Activated CD4-positive, alpha-beta memory T cell treated with anti-CD3 and anti-CD28 coated beads for 36 hours (primary cell): ENCODE results near the gene ATR. TPM values are rescaled to one million over a fixed set of nuclear protein-coding genes. Genes with fewer than 3 reads are reported as not detected.
"Not testable (repeated sequence)": the region's sequence is repeated elsewhere in the genome, so short reads cannot be mapped to it uniquely, and the experiment has no call there.

Experiments
- CTCF ChIA-PET: fragments of 350-600 bp; sonication (Branson Sonifier 250); formaldehyde crosslinking; loops from one replicate; lab custom pipeline; 2021; ENCODE audit warnings: antibody characterized with exemption, inconsistent platforms; lab: Charles Lee
- POLR2A ChIA-PET: fragments of 350-600 bp; sonication (Branson Sonifier 250); formaldehyde crosslinking; loops from one replicate; lab custom pipeline; 2021; ENCODE audit warnings: antibody characterized with exemption; lab: Charles Lee
- DNase-seq: peaks from one replicate; pipeline ENCODE4 v3.0.0-alpha.2; 2020
- H3K27ac Mint-ChIP-seq: one replicate; pipeline ENCODE4 v1.8.0; 2021; ENCODE audit warnings: mixed read lengths
- H3K27me3 Mint-ChIP-seq: one replicate; pipeline ENCODE4 v1.8.0; 2021; ENCODE audit warnings: mixed read lengths
- H3K36me3 Mint-ChIP-seq: one replicate; pipeline ENCODE4 v1.8.0; 2021; ENCODE audit warnings: mixed read lengths
- H3K4me1 Mint-ChIP-seq: one replicate; pipeline ENCODE4 v1.8.0; 2021; ENCODE audit warnings: low read depth, mixed read lengths
- H3K4me3 Mint-ChIP-seq: one replicate; pipeline ENCODE4 v1.8.0; 2021; ENCODE audit warnings: mild to moderate bottlenecking, mixed read lengths
- H3K9me3 Mint-ChIP-seq: one replicate; pipeline ENCODE4 v1.8.0; 2021; ENCODE audit warnings: mixed read lengths
- intact Hi-C: fragments of 100-400 bp; cut with micrococcal nuclease; formaldehyde crosslinking; loops from one replicate; pipeline ENCODE4 v1.15.1; 2023
- total RNA-seq, 2 experiments: library from RNA; stranded (reverse); gene quantifications; one replicate each; pipeline ENCODE4 v1.2.3, GENCODE V29; 2021

Gene ATR
- total RNA-seq, 2 experiments from 2014 or later = 41.6 to 42.3 TPM

DNA sequence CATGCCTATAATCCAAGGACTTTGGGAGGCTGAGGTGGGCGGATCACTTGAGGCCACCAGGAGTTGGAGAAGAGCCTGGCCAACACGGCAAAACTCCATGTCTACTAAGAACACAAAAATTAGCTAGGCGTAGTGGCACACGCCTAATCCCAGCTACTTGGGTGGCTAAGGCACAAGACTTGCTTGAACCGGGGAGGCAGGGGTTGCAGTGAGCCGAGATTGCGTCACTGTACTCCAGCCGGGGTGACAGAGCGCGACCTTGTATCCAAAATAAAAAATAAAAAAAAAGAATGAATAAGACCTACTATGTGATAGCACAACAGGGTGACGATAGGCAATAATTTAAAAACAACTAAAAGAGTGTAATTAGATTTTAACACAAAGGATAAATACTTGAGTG, 134.2 kb downstream of the ATR start:
- peaks cover 54% of the 10 kb centered on the region for H3K4me1 Mint-ChIP-seq
- intact Hi-C loops = no loop called here
- H3K4me3 Mint-ChIP-seq = no peak overlapping the region
- no peaks in the 10 kb centered on the region for H3K27me3 Mint-ChIP-seq
- no peaks in the 10 kb centered on the region for H3K9me3 Mint-ChIP-seq
- ChIA-PET CTCF (interaction anchor here (1.1 kb wide), 1 partner anchor 54 kb away, joined by 3 read pairs; no protein-coding TSS in a partner anchor), POLR2A (no interaction called here)
- DNase-seq = no peak
- peaks cover 9% of the 10 kb centered on the region for H3K36me3 Mint-ChIP-seq
- peak overlapping the region; percentile 16 for H3K27ac Mint-ChIP-seq

DNA sequence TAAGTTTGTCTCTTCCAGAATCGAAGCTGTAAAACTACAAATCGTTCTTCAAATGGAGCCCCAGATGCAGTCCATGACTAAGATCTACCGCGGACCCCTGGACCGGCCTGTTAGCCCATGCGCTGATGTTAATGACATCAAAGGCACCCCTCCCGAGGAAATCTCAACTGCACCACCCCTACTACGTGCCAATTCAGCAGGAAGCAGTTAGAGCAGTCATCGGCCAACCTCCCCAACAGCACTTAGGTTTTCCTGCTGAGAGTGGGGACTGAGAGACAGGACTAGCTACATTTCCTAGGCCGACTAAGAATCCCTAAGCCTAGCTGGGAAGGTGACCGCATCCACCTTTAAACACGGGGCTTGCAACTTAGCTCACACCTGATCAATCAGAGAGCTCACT, 135.5 kb downstream of the ATR start:
- POLR2A ChIA-PET, H3K27me3 Mint-ChIP-seq, H3K4me3 Mint-ChIP-seq, CTCF ChIA-PET, H3K9me3 Mint-ChIP-seq, H3K27ac Mint-ChIP-seq, DNase-seq, intact Hi-C loops, H3K36me3 Mint-ChIP-seq: not testable (repeated sequence)
- H3K4me1 Mint-ChIP-seq = peaks cover 57% of the 10 kb centered on the region

DNA sequence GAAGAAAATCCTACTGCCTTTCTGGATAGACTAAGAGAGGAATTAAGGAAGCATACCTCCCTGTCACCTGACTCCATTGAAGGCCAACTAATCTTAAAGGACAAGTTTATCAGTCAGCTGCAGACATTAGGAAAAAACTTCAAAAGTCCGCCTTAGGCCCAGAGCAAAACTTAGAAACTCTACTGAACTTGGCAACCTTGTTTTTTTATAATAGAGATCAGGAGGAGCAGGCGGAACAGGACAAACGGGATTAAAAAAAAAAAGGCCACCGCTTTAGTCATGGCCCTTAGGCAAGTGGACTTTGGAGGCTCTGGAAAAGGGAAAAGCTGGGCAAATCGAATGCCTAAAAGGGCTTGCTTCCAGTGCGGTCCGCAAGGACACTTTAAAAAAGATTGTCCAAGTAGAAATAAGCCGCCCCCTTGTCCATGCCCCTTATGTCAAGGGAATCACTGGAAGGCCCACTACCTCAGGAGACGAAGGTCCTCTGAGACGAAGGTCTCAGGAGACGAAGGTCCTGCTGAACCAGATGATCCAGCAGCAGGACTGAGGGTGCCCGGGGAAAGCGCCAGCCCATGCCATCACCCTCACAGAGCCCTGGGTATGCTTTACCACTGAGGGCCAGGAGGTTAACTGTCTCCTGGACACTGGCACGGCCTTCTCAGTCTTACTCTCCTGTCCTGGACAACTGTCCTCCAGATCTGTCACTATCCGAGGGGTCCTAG, 138.9 kb downstream of the ATR start:
- H3K4me1 Mint-ChIP-seq = peaks cover 58% of the 10 kb centered on the region
- H3K36me3 Mint-ChIP-seq, H3K4me3 Mint-ChIP-seq, intact Hi-C loops, H3K27ac Mint-ChIP-seq, H3K9me3 Mint-ChIP-seq, DNase-seq, CTCF ChIA-PET, H3K27me3 Mint-ChIP-seq, POLR2A ChIA-PET: not testable (repeated sequence)

DNA sequence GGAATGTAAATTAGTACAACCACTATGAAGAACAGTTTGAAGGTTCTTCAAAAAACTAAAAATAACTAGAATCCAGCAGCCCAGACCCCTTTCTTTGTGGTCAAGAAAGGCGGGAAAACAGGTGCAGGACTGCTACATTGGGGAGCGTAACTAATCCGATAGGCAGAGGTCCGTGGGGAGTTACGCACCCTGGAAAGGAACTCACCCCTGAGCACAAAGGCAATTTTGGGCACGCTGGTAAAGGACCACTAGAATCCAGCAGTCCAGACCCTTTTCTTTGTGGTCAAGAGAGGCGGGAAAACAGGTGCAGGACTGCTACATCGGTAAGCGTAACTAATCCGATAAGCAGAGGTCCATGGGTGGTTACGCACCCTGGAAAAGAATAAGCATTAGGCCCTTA, 140.4 kb downstream of the ATR start:
- DNase-seq, intact Hi-C loops, H3K9me3 Mint-ChIP-seq, CTCF ChIA-PET, H3K4me3 Mint-ChIP-seq, H3K36me3 Mint-ChIP-seq, POLR2A ChIA-PET, H3K27ac Mint-ChIP-seq, H3K27me3 Mint-ChIP-seq: not testable (repeated sequence)
- H3K4me1 Mint-ChIP-seq = peaks cover 49% of the 10 kb centered on the region

DNA sequence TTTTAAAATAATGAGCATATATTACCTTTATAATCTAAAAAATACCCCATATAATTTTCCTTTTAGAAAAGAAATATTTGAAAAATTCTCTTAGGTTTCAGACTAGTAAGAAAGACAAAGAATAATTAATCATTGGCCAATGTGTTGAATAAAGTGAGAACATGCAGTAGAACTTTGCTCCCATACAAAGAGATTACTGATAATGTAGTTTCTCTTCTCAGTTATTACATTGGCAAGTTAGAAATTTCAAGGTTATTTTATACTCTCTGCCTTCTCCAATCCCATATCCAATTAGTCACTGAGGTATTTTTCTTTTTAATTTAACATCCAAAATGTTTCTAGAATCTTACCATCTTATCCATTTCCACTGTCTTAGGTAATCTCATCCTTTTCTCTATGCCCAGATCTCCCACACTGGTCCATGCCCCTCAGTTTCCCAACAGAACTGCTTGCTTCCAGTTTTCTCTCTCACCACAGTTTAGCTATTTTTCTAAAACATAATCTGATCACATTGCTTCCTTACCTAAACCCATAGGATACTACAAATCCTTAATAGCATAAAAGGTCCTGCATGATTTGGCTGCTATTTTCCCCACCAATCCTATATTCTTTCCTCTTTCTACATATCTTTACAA, 141.5 kb downstream of the ATR start:
- intact Hi-C loops = no loop called here
- ChIA-PET CTCF (no interaction called here), POLR2A (no interaction called here)
- no peaks in the 10 kb centered on the region for H3K9me3 Mint-ChIP-seq
- H3K36me3 Mint-ChIP-seq = peaks cover 12% of the 10 kb centered on the region
- no peaks in the 10 kb centered on the region for H3K27me3 Mint-ChIP-seq
- peaks cover 46% of the 10 kb centered on the region for H3K4me1 Mint-ChIP-seq
- no peak overlapping the region for H3K4me3 Mint-ChIP-seq
- no peak overlapping the region for H3K27ac Mint-ChIP-seq
- no peak for DNase-seq

DNA sequence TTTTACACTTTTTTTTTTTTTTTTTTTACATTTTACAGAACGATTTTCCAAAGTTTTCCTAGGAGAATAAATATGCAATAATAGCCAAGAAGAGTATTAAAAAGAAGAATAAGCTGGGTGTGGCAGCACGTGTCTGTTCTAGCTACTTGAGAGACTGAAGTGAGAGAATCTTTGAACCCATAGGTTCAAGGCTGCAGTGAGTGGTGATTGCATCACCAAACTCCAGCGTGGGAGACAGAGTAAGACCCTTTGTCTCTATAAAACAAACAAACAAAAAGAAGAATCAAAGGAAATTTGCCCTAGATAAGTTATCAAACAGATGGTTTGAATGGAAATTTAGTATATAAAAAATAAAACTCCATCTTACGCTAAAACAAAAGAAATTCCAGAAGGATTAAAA, 144.0 kb downstream of the ATR start:
- H3K27me3 Mint-ChIP-seq = no peaks in the 10 kb centered on the region
- H3K27ac Mint-ChIP-seq = no peak overlapping the region
- H3K4me1 Mint-ChIP-seq = peaks cover 43% of the 10 kb centered on the region
- intact Hi-C loops = no loop called here
- no peak for DNase-seq
- no peak overlapping the region for H3K4me3 Mint-ChIP-seq
- ChIA-PET POLR2A (interaction anchor here (0.7 kb wide), 2 partner anchors 13 to 662 kb away, joined by 3 to 5 read pairs; no protein-coding TSS in a partner anchor), CTCF (no interaction called here)
- peaks cover 24% of the 10 kb centered on the region for H3K36me3 Mint-ChIP-seq
- no peaks in the 10 kb centered on the region for H3K9me3 Mint-ChIP-seq

DNA sequence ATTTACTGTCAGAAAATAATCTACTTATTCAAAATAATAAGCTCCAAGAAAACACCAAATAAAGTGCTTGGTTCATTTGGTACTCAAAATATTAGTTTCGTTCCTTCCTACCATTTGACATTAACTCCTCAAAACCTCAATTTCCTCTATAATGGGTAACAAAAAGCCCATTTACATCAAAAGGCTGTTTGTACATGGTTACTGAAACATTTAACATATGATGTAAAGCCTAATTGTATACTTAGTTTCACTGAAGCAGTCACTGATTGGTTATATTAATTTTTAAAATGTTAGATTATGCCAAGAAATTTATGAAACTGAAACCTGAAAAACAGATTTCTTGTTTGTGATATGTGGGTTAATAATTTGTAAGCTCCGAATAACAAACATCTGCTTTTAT, 145.4 kb downstream of the ATR start:
- H3K9me3 Mint-ChIP-seq = no peaks in the 10 kb centered on the region
- intact Hi-C loops = no loop called here
- DNase-seq = no peak
- peaks cover 33% of the 10 kb centered on the region for H3K36me3 Mint-ChIP-seq
- CTCF ChIA-PET = no interaction called here
- H3K27me3 Mint-ChIP-seq = no peaks in the 10 kb centered on the region
- POLR2A ChIA-PET = no interaction called here
- no peak overlapping the region for H3K27ac Mint-ChIP-seq
- peaks cover 39% of the 10 kb centered on the region for H3K4me1 Mint-ChIP-seq
- H3K4me3 Mint-ChIP-seq = no peak overlapping the region

DNA sequence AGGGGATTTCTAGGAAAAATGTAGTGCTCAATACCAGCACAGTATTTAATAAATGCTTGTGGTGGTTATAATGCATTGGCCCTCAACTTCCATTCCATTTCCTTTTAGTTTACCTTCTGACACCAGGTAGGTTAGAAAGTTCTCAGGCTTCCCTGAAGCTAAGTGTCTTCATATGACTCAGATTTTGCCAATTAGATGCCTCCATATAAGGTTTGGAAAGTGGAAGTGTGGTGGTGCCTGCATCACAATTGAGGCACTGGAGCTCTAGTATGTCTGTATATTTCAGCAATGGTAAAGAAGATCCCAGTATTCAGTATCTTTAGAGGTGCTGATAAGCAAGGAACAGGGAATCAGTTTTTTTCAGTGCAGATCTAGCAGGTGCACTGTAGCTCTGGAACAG, 149.0 kb downstream of the ATR start:
- intact Hi-C loops = loop anchor here (2.0 kb wide), 1 partner anchor 17 kb away; no protein-coding TSS in a partner anchor
- ChIA-PET CTCF (interaction anchor here (0.8 kb wide), 1 partner anchor 18 kb away, joined by 3 read pairs; no protein-coding TSS in a partner anchor), POLR2A (no interaction called here)
- Mint-ChIP-seq H3K36me3 (peaks cover 40% of the 10 kb centered on the region), H3K4me3 (no peak overlapping the region), H3K9me3 (no peaks in the 10 kb centered on the region), H3K4me1 (peaks cover 30% of the 10 kb centered on the region), H3K27me3 (no peaks in the 10 kb centered on the region), H3K27ac (no peak overlapping the region)
- DNase-seq = no peak

DNA sequence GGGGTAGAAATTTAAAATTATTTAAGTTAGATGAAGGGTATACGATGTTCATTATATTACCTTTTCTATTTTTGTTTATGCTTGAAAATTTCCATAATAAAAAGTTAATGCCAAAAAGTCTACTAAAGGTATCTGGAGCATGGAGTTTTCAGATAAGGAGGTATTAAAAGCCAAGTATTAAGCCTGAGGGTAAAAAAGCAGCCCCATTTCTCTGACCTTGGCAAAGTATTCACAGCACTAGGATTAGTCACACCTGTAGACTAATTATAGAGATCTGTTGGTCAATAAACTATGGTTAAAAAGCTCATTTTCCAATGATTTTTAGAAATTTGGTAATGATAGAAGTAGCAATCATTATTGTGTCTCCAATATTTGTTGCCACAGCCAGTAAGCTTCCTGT, 153.8 kb downstream of the ATR start:
- no peaks in the 10 kb centered on the region for H3K9me3 Mint-ChIP-seq

DNA sequence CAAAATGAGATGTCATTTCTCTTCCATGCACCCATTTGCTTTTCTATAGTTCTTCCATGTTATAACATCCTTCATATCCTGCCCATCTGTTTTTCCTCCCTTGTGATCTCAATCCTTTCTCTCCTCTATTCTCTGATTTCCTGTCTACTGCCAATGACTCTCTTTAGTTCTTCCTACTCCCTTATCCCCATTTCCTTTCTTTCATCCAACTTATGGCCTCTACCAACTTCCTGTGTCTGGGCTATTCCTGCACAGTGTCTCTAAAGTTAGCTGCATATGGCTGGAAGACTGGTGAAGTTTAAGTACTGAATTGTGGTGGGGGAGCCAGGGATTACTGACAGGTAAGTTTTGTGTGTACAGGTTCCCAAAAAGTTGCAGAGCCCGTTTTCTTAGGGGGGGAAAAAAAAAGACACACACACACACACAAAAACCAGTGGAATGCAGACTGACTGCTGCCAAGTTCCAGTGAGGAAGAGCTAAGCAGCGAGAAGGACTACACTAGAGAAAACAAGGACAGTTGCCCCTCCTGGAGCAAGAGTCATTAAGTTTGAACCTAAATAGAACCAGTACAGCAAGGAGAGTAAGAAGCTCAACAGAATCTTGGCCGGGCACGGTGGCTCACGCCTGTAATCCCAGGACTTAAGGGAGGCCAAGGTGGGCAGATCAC, 159.5 kb downstream of the ATR start:
- no peaks in the 10 kb centered on the region for H3K9me3 Mint-ChIP-seq
- peaks cover 34% of the 10 kb centered on the region for H3K36me3 Mint-ChIP-seq
- CTCF ChIA-PET = no interaction called here
- H3K4me3 Mint-ChIP-seq = no peak overlapping the region
- H3K4me1 Mint-ChIP-seq = no peaks in the 10 kb centered on the region
- no peak overlapping the region for H3K27ac Mint-ChIP-seq
- intact Hi-C loops = no loop called here
- no peaks in the 10 kb centered on the region for H3K27me3 Mint-ChIP-seq
- POLR2A ChIA-PET = interaction anchor here (0.7 kb wide), 1 partner anchor 34 kb away, joined by 4 read pairs; no protein-coding TSS in a partner anchor
- no peak for DNase-seq

More for the DNA sequence above, 153.8 kb downstream of the ATR start:
- POLR2A ChIA-PET = no interaction called here
- Mint-ChIP-seq H3K4me1 (peaks cover 14% of the 10 kb centered on the region), H3K27me3 (no peaks in the 10 kb centered on the region), H3K36me3 (peaks cover 34% of the 10 kb centered on the region), H3K4me3 (no peak overlapping the region), H3K27ac (no peak overlapping the region)
- intact Hi-C loops = no loop called here
- CTCF ChIA-PET = no interaction called here
- no peak for DNase-seq

DNA sequence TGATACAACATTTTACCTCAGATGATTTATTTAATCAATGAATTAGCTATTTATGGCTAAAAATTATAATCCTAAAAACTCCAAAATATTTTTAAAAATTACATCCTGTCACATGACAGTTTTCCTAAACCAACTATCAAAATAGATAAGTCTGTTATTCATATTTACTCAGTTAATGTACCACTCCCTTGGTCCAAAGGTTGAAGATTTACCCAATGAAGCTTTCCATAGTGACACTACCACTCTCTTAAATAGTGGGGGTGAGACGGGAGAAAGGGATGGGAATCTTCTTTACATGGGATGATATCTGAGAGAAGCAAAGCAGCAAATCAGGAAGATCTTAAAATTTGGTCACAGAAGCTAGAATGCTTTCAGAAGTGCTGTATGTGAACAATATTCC, 161.2 kb downstream of the ATR start:
- no peak overlapping the region for H3K27ac Mint-ChIP-seq
- H3K4me3 Mint-ChIP-seq = no peak overlapping the region
- POLR2A ChIA-PET = no interaction called here

DNA sequence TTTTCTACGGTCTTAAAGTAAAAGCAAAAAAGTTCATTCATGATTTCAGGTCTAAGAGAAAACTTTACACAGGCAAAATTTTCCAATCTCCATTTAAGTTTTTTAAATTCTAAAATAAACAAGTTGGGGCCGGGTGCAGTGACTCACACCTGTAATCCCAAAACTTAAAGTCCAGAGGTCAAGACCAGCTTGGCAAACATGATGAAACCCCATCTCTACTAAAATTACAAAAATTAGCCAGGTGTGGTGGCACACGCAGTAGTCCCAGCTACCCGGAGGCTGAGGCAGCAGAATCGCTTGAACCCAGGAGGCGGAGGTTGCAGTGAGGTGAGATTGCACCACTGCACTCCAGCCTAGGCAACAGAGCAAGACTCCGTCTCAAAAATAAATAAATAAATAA, 178.0 kb downstream of the ATR start:
- peaks cover 44% of the 10 kb centered on the region for H3K36me3 Mint-ChIP-seq
- DNase-seq, H3K4me3 Mint-ChIP-seq, intact Hi-C loops, H3K27me3 Mint-ChIP-seq, CTCF ChIA-PET, H3K27ac Mint-ChIP-seq, POLR2A ChIA-PET, H3K4me1 Mint-ChIP-seq, H3K9me3 Mint-ChIP-seq: not testable (repeated sequence)

More for the DNA sequence above, 161.2 kb downstream of the ATR start:
- Mint-ChIP-seq H3K27me3 (no peaks in the 10 kb centered on the region), H3K9me3 (no peaks in the 10 kb centered on the region), H3K4me1 (no peaks in the 10 kb centered on the region), H3K36me3 (peaks cover 28% of the 10 kb centered on the region)
- intact Hi-C loops = no loop called here
- DNase-seq = no peak
- CTCF ChIA-PET = interaction anchor here (0.8 kb wide), 1 partner anchor 772 kb away, joined by 3 read pairs; no protein-coding TSS in a partner anchor
